ENCODE measurements around the gene HSPG2.
"Not testable (repeated sequence)": the region's sequence is repeated elsewhere in the genome, so short reads cannot be mapped to it uniquely, and the experiment has no call there.

HSPG2 gene

GRCh38 chr1:21813542-21813941, 123.6 kb downstream of the HSPG2 start:
- no peak for DNase-seq (ENCODE audit: low read depth in 4 of 4, low spot score in 1 of 4)

- DNase-seq (ENCODE audit: low read depth in 4 of 4, low spot score in 1 of 4), result no peak
These were observed 125.2 kb downstream of the HSPG2 start, which contains the start of gene LDLRAD2 for GRCh38 chr1:21811875-21812305. Gene LDLRAD2 (plus strand): TSS chr1:21812265. CDS start chr1:21812452, 187 bp downstream.

- no peak for DNase-seq (ENCODE audit: low read depth in 4 of 4, low spot score in 1 of 4)
These were observed 132.6 kb downstream of the HSPG2 start for GRCh38 chr1:21804536-21804935.

GRCh38 chr1:21801100-21801499, 136.0 kb downstream of the HSPG2 start:
- DNase-seq (ENCODE audit: low read depth in 4 of 4, low spot score in 1 of 4), result no peak

GRCh38 chr1:21799730-21800129, 137.4 kb downstream of the HSPG2 start:
- DNase-seq (ENCODE audit: low read depth in 4 of 4, low spot score in 1 of 4), result no peak

- DNase-seq (ENCODE audit: low read depth in 4 of 4, low spot score in 1 of 4), result no peak
These were observed 142.0 kb downstream of the HSPG2 start for GRCh38 chr1:21795075-21795474.

- DNase-seq (ENCODE audit: low read depth in 4 of 4, low spot score in 1 of 4), result no peak
These were observed 142.5 kb downstream of the HSPG2 start for GRCh38 chr1:21794656-21795055.

GRCh38 chr1:21793104-21793503, 144.0 kb downstream of the HSPG2 start:
- DNase-seq (ENCODE audit: low read depth in 4 of 4, low spot score in 1 of 4), result no peak

- DNase-seq (ENCODE audit: low read depth in 4 of 4, low spot score in 1 of 4), result no peak
These were observed 150.5 kb downstream of the HSPG2 start for GRCh38 chr1:21786640-21787039.

- DNase-seq (ENCODE audit: low read depth in 4 of 4, low spot score in 1 of 4), result not testable (repeated sequence)
These were observed 151.3 kb downstream of the HSPG2 start for GRCh38 chr1:21785764-21786163.

GRCh38 chr1:21783679-21784603, 153.2 kb downstream of the HSPG2 start:
- DNase-seq (ENCODE audit: low read depth in 4 of 4, low spot score in 1 of 4), result no peak

GRCh38 chr1:21782868-21783678, 154.0 kb downstream of the HSPG2 start, which contains the start of gene USP48:
Gene USP48 (minus strand): TSS chr1:21783149. CDS start chr1:21782957, 192 bp downstream.
- DNase-seq (ENCODE audit: low read depth in 4 of 4, low spot score in 1 of 4), result peak; percentile 88 to 95 (median 93)

- peak in 3 of 4 experiments; percentile 6 to 35 (median 30) for DNase-seq (ENCODE audit: low read depth in 4 of 4, low spot score in 1 of 4)
These were observed 154.7 kb downstream of the HSPG2 start for GRCh38 chr1:21782349-21782867.

- no peak for DNase-seq (ENCODE audit: low read depth in 4 of 4, low spot score in 1 of 4)
These were observed 155.2 kb downstream of the HSPG2 start for GRCh38 chr1:21781815-21782348.

- DNase-seq (ENCODE audit: low read depth in 4 of 4, low spot score in 1 of 4), result peak in 3 of 4 experiments; percentile 25 to 38 (median 32)
These were observed 157.2 kb downstream of the HSPG2 start for GRCh38 chr1:21779613-21780521.

- DNase-seq (ENCODE audit: low read depth in 4 of 4, low spot score in 1 of 4), result no peak
These were observed 158.7 kb downstream of the HSPG2 start for GRCh38 chr1:21778405-21778727.

GRCh38 chr1:21776925-21777324, 160.2 kb downstream of the HSPG2 start:
- DNase-seq (ENCODE audit: low read depth in 4 of 4, low spot score in 1 of 4), result not testable (repeated sequence)

GRCh38 chr1:21775985-21776562, 161.0 kb downstream of the HSPG2 start:
- no peak for DNase-seq (ENCODE audit: low read depth in 4 of 4, low spot score in 1 of 4)

GRCh38 chr1:21775550-21775914, 161.6 kb downstream of the HSPG2 start:
- no peak for DNase-seq (ENCODE audit: low read depth in 4 of 4, low spot score in 1 of 4)

All from stimulated activated CD4-positive, alpha-beta T cell treated with anti-CD3 and anti-CD28 coated beads, Interleukin-1b, Interleukin-23, amount 100 ng/mL, for 24 hours (primary cell).